HEK293 (cell line): ENCODE measurements around the gene AGXT.

ENCODE experiments used
- EGR2 ChIP-seq: fragments of 450-650 bp; formaldehyde crosslinking; IDR thresholded peaks from 2 replicates; pipeline ENCODE4 v1.5.1; 2016; ENCODE audit warnings: low read depth, missing biosample characterization, missing genetic modification characterization
- GLI4 ChIP-seq: fragments of 450-650 bp; formaldehyde crosslinking; IDR thresholded peaks from 2 replicates; pipeline ENCODE4 v1.5.1; 2016; ENCODE audit warnings: missing biosample characterization, missing genetic modification characterization
- GLIS1 ChIP-seq: fragments of 450-650 bp; formaldehyde crosslinking; IDR thresholded peaks from 2 replicates; pipeline ENCODE4 v1.5.1; 2016; ENCODE audit warnings: missing biosample characterization, missing genetic modification characterization
- IKZF3 ChIP-seq: fragments of 450-650 bp; IDR thresholded peaks from 2 replicates; pipeline ENCODE4 v1.5.0; 2018; ENCODE audit warnings: missing biosample characterization, mild to moderate bottlenecking, missing genetic modification characterization, moderate library complexity
- KLF7 ChIP-seq: fragments of 450-650 bp; formaldehyde crosslinking; IDR thresholded peaks from 2 replicates; pipeline ENCODE4 v1.5.1; 2016; ENCODE audit warnings: missing biosample characterization, missing genetic modification characterization, borderline replicate concordance
- MZF1 ChIP-seq: fragments of 450-650 bp; formaldehyde crosslinking; IDR thresholded peaks from 2 replicates; pipeline ENCODE4 v1.5.1; 2017; ENCODE audit warnings: missing biosample characterization, missing genetic modification characterization, borderline replicate concordance
- OSR2 ChIP-seq: fragments of 450-650 bp; formaldehyde crosslinking; IDR thresholded peaks from 2 replicates; pipeline ENCODE4 v1.5.1; 2016; ENCODE audit warnings: missing biosample characterization, missing genetic modification characterization
- PRDM1 ChIP-seq: fragments of 450-650 bp; formaldehyde crosslinking; IDR thresholded peaks from 2 replicates; pipeline ENCODE4; 2016; ENCODE audit warnings: missing biosample characterization, missing genetic modification characterization
- SETDB1 ChIP-seq: IDR thresholded peaks from one replicate; pipeline ENCODE4 v1.6.1; 2017; ENCODE audit warnings: mild to moderate bottlenecking, low read length, moderate library complexity, mixed read lengths; ENCODE audit not compliant: insufficient read length
- TRIM28 ChIP-seq: IDR thresholded peaks from 2 replicates; pipeline ENCODE4 v1.6.1; 2011; ENCODE audit warnings: low read length, control low read depth, borderline replicate concordance
- ZNF155 ChIP-seq: fragments of 450-650 bp; formaldehyde crosslinking; IDR thresholded peaks from 2 replicates; pipeline ENCODE4 v1.5.1; 2016; ENCODE audit warnings: missing biosample characterization, missing genetic modification characterization
- ZNF2 ChIP-seq: fragments of 450-650 bp; formaldehyde crosslinking; IDR thresholded peaks from 2 replicates; pipeline ENCODE4 v1.5.1; 2016; ENCODE audit warnings: missing biosample characterization, missing genetic modification characterization
- ZNF214 ChIP-seq: fragments of 450-650 bp; formaldehyde crosslinking; IDR thresholded peaks from 2 replicates; pipeline ENCODE4 v1.5.1; 2017; ENCODE audit warnings: missing biosample characterization, mild to moderate bottlenecking, missing genetic modification characterization, borderline replicate concordance
- ZNF335 ChIP-seq: fragments of 450-650 bp; formaldehyde crosslinking; conservative IDR thresholded peaks from 2 replicates; pipeline ENCODE4 v1.5.1; 2016; ENCODE audit warnings: missing biosample characterization, missing genetic modification characterization
- ZNF423 ChIP-seq: fragments of 450-650 bp; formaldehyde crosslinking; IDR thresholded peaks from 2 replicates; pipeline ENCODE4 v1.5.1; 2016; ENCODE audit warnings: missing biosample characterization, missing genetic modification characterization
- ZNF544 ChIP-seq: fragments of 450-650 bp; formaldehyde crosslinking; IDR thresholded peaks from 2 replicates; pipeline ENCODE4 v1.5.0; 2017; ENCODE audit warnings: missing biosample characterization, missing genetic modification characterization
- ZNF629 ChIP-seq: fragments of 450-650 bp; formaldehyde crosslinking; IDR thresholded peaks from 2 replicates; pipeline ENCODE4 v1.5.1; 2017; ENCODE audit warnings: missing biosample characterization, missing genetic modification characterization
- ZNF654 ChIP-seq: fragments of 450-650 bp; formaldehyde crosslinking; IDR thresholded peaks from 2 replicates; pipeline ENCODE4 v1.5.1; 2016; ENCODE audit warnings: low read depth, missing biosample characterization, missing genetic modification characterization
- ZNF677 ChIP-seq: fragments of 450-650 bp; IDR thresholded peaks from 2 replicates; pipeline ENCODE4 v1.5.0; 2018; ENCODE audit warnings: missing biosample characterization, mild to moderate bottlenecking, missing genetic modification characterization, moderate library complexity
- ZNF701 ChIP-seq: fragments of 450-650 bp; formaldehyde crosslinking; IDR thresholded peaks from 2 replicates; pipeline ENCODE4 v1.5.1; 2016; ENCODE audit warnings: missing biosample characterization, missing genetic modification characterization
- ZNF747 ChIP-seq: fragments of 450-650 bp; formaldehyde crosslinking; IDR thresholded peaks from 2 replicates; pipeline ENCODE4 v1.5.1; 2016; ENCODE audit warnings: missing biosample characterization, missing genetic modification characterization
- ZNF776 ChIP-seq: fragments of 450-650 bp; formaldehyde crosslinking; IDR thresholded peaks from 2 replicates; pipeline ENCODE4 v1.5.0; 2017; ENCODE audit warnings: missing biosample characterization, missing genetic modification characterization, borderline replicate concordance
- ZNF785 ChIP-seq: fragments of 450-650 bp; formaldehyde crosslinking; IDR thresholded peaks from 2 replicates; pipeline ENCODE4 v1.5.1; 2016; ENCODE audit warnings: missing biosample characterization, missing genetic modification characterization
- ZNF792 ChIP-seq: fragments of 450-650 bp; formaldehyde crosslinking; IDR thresholded peaks from 2 replicates; pipeline ENCODE4 v1.5.1; 2016; ENCODE audit warnings: missing biosample characterization, missing genetic modification characterization
- TF ChIP-seq, protein P1 (sequence below): fragments of 450-650 bp; formaldehyde crosslinking; IDR thresholded peaks from 2 replicates; pipeline ENCODE4 v1.5.1; 2016; ENCODE audit warnings: missing biosample characterization, missing genetic modification characterization, low read depth
- TF ChIP-seq, protein P2 (sequence below): fragments of 450-650 bp; formaldehyde crosslinking; IDR thresholded peaks from 2 replicates; pipeline ENCODE4 v1.5.1; 2017; ENCODE audit warnings: missing biosample characterization, missing genetic modification characterization
- TF ChIP-seq, protein P3 (sequence below): fragments of 450-650 bp; IDR thresholded peaks from 2 replicates; pipeline ENCODE4 v1.5.1; 2018; ENCODE audit warnings: missing biosample characterization, mild to moderate bottlenecking, missing genetic modification characterization
- TF ChIP-seq, protein P4 (sequence below): fragments of 450-650 bp; formaldehyde crosslinking; conservative IDR thresholded peaks from 2 replicates; pipeline ENCODE4 v1.5.1; 2016; ENCODE audit warnings: low read depth, missing biosample characterization, missing genetic modification characterization
- TF ChIP-seq, protein P5 (sequence below): fragments of 450-650 bp; IDR thresholded peaks from 2 replicates; pipeline ENCODE4 v1.5.1; 2018; ENCODE audit warnings: missing biosample characterization, missing genetic modification characterization

The AGXT gene

DNA sequence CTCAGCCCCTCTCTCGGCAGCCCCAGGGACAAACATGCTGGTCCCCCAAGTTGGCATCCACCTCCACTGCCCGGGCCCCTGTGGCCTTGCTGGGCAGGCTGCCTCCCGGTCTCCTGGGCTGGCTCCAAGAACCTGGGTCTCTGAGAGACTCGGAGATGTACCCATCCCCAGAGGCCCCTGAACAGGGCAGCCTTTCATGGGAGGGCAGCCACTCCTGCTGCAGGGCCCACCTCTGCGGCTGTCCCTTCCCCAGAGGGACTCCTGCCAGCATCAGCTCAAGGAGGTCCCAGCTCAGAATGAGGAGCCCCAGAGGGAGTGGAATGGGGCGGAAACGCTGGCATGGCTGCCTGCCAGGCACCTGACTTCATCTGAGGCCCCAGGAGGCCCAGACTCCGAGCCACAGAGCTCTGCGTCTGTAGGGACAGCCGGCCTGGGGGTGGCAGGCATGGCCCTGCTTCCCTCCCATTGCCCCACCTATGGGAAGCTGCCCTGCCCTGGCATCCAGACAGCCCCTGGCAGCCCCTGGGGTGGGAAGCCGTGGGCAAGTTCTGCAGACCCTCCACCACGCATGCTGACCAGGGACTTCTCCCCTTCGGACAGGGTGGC, 36.7 kb downstream of the AGXT start (continued):
- no peak for TF ChIP-seq ZNF654 (tag by site-specific recombination)
- TF ChIP-seq, protein P1, sequence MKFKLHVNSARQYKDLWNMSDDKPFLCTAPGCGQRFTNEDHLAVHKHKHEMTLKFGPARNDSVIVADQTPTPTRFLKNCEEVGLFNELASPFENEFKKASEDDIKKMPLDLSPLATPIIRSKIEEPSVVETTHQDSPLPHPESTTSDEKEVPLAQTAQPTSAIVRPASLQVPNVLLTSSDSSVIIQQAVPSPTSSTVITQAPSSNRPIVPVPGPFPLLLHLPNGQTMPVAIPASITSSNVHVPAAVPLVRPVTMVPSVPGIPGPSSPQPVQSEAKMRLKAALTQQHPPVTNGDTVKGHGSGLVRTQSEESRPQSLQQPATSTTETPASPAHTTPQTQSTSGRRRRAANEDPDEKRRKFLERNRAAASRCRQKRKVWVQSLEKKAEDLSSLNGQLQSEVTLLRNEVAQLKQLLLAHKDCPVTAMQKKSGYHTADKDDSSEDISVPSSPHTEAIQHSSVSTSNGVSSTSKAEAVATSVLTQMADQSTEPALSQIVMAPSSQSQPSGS (tag by site-specific recombination): no peak
- no peak for TF ChIP-seq EGR2 (tag by site-specific recombination)
- no peak for TF ChIP-seq SETDB1
- TF ChIP-seq ZNF747 (tag by site-specific recombination): no peak
- TF ChIP-seq, protein P2, sequence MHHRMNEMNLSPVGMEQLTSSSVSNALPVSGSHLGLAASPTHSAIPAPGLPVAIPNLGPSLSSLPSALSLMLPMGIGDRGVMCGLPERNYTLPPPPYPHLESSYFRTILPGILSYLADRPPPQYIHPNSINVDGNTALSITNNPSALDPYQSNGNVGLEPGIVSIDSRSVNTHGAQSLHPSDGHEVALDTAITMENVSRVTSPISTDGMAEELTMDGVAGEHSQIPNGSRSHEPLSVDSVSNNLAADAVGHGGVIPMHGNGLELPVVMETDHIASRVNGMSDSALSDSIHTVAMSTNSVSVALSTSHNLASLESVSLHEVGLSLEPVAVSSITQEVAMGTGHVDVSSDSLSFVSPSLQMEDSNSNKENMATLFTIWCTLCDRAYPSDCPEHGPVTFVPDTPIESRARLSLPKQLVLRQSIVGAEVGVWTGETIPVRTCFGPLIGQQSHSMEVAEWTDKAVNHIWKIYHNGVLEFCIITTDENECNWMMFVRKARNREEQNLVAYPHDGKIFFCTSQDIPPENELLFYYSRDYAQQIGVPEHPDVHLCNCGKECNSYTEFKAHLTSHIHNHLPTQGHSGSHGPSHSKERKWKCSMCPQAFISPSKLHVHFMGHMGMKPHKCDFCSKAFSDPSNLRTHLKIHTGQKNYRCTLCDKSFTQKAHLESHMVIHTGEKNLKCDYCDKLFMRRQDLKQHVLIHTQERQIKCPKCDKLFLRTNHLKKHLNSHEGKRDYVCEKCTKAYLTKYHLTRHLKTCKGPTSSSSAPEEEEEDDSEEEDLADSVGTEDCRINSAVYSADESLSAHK (tag by site-specific recombination): no peak
- TF ChIP-seq, protein P3, sequence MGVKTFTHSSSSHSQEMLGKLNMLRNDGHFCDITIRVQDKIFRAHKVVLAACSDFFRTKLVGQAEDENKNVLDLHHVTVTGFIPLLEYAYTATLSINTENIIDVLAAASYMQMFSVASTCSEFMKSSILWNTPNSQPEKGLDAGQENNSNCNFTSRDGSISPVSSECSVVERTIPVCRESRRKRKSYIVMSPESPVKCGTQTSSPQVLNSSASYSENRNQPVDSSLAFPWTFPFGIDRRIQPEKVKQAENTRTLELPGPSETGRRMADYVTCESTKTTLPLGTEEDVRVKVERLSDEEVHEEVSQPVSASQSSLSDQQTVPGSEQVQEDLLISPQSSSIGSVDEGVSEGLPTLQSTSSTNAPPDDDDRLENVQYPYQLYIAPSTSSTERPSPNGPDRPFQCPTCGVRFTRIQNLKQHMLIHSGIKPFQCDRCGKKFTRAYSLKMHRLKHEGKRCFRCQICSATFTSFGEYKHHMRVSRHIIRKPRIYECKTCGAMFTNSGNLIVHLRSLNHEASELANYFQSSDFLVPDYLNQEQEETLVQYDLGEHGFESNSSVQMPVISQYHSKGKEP: no peak
- no peak for TF ChIP-seq ZNF214
- TF ChIP-seq, protein P4, sequence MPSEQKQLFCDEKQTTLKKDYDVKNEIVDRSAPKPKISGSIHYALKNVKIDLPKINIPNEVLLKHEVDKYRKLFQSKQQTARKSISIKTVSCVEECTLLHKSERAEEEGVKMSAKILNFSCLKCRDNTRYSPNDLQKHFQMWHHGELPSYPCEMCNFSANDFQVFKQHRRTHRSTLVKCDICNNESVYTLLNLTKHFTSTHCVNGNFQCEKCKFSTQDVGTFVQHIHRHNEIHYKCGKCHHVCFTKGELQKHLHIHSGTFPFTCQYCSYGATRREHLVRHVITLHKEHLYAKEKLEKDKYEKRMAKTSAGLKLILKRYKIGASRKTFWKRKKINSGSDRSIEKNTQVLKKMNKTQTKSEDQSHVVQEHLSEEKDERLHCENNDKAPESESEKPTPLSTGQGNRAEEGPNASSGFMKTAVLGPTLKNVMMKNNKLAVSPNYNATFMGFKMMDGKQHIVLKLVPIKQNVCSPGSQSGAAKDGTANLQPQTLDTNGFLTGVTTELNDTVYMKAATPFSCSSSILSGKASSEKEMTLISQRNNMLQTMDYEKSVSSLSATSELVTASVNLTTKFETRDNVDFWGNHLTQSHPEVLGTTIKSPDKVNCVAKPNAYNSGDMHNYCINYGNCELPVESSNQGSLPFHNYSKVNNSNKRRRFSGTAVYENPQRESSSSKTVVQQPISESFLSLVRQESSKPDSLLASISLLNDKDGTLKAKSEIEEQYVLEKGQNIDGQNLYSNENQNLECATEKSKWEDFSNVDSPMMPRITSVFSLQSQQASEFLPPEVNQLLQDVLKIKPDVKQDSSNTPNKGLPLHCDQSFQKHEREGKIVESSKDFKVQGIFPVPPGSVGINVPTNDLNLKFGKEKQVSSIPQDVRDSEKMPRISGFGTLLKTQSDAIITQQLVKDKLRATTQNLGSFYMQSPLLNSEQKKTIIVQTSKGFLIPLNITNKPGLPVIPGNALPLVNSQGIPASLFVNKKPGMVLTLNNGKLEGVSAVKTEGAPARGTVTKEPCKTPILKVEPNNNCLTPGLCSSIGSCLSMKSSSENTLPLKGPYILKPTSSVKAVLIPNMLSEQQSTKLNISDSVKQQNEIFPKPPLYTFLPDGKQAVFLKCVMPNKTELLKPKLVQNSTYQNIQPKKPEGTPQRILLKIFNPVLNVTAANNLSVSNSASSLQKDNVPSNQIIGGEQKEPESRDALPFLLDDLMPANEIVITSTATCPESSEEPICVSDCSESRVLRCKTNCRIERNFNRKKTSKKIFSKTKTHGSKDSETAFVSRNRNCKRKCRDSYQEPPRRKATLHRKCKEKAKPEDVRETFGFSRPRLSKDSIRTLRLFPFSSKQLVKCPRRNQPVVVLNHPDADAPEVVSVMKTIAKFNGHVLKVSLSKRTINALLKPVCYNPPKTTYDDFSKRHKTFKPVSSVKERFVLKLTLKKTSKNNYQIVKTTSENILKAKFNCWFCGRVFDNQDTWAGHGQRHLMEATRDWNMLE (tag by site-specific recombination): no peak
- no peak for TF ChIP-seq ZNF155 (tag by site-specific recombination)
- TF ChIP-seq ZNF701 (tag by site-specific recombination): no peak
- no peak for TF ChIP-seq OSR2 (tag by site-specific recombination)
- TF ChIP-seq, protein P5, sequence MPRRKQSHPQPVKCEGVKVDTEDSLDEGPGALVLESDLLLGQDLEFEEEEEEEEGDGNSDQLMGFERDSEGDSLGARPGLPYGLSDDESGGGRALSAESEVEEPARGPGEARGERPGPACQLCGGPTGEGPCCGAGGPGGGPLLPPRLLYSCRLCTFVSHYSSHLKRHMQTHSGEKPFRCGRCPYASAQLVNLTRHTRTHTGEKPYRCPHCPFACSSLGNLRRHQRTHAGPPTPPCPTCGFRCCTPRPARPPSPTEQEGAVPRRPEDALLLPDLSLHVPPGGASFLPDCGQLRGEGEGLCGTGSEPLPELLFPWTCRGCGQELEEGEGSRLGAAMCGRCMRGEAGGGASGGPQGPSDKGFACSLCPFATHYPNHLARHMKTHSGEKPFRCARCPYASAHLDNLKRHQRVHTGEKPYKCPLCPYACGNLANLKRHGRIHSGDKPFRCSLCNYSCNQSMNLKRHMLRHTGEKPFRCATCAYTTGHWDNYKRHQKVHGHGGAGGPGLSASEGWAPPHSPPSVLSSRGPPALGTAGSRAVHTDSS (tag by site-specific recombination): no peak
- TF ChIP-seq TRIM28: no peak
- no peak for TF ChIP-seq KLF7 (tag by site-specific recombination)
- no peak for TF ChIP-seq ZNF629 (tag by site-specific recombination)
- no peak for TF ChIP-seq PRDM1
- TF ChIP-seq GLIS1 (tag by site-specific recombination): peak; percentile 87
- no peak for TF ChIP-seq MZF1 (tag by site-specific recombination)
- no peak for TF ChIP-seq IKZF3 (tag by site-specific recombination)
- TF ChIP-seq ZNF2: no peak
- no peak for TF ChIP-seq GLI4 (tag by site-specific recombination)
- TF ChIP-seq ZNF792 (tag by site-specific recombination): no peak
- TF ChIP-seq ZNF785 (tag by site-specific recombination): no peak
- TF ChIP-seq ZNF423 (tag by site-specific recombination): no peak
- no peak for TF ChIP-seq ZNF677
- 0 out of 2 replicates have a peak, but pooled peaks have one; percentile 13 for TF ChIP-seq ZNF335 (tag by site-specific recombination)
- TF ChIP-seq ZNF776 (tag by site-specific recombination): no peak
- no peak for TF ChIP-seq ZNF544 (tag by site-specific recombination)
